Mesothelial cell of epicardium (in vitro differentiated cells): ENCODE measurements around the gene ZNF28. TPM values are rescaled to one million over a fixed set of nuclear protein-coding genes. Genes with fewer than 3 reads are reported as not detected.

ENCODE experiments used
- total RNA-seq: library from RNA; stranded (reverse); gene quantifications from 3 replicates; pipeline ENCODE4 v1.2.1, GENCODE V29; 2021

Gene ZNF28
- total RNA-seq, 1 donor from 2014 or later: 19.3 TPM

Other genes with a start within 250 kb of the ZNF28 start
- gene ZNF83, start 183.3 kb downstream of the ZNF28 start, total RNA-seq: 143 to 152 TPM (median 145 TPM) in 3 replicates
- 26.7 to 29.6 TPM (median 29.0 TPM) in 3 replicates for gene ZNF611, start 86.6 kb downstream of the ZNF28 start, total RNA-seq
- gene ZNF600, start 34.8 kb downstream of the ZNF28 start, total RNA-seq: 16.7 to 18.3 TPM (median 17.3 TPM) in 3 replicates
- gene ZNF468, start 36.0 kb upstream of the ZNF28 start, total RNA-seq: 30.6 to 35.5 TPM (median 33.8 TPM) in 3 replicates
- 36.1 to 41.5 TPM (median 36.9 TPM) in 3 replicates for gene ZNF320, start 76.0 kb upstream of the ZNF28 start, total RNA-seq
- 14.0 to 15.3 TPM (median 14.3 TPM) in 3 replicates for gene ZNF888, start 101.8 kb upstream of the ZNF28 start, total RNA-seq
- 14.8 to 16.8 TPM (median 15.7 TPM) in 3 replicates for gene ZNF816, start 141.2 kb upstream of the ZNF28 start, total RNA-seq
- gene ERVV-1, start 192.3 kb upstream of the ZNF28 start, total RNA-seq: 0.13 TPM in 1 of 3 replicates, not detected in the others
- gene ERVV-2, start 223.1 kb upstream of the ZNF28 start, total RNA-seq: not detected in 3 replicates